Stimulated activated CD8-positive, alpha-beta memory T cell treated with anti-CD3 and anti-CD28 coated beads, Interleukin-7, amount 100 ng/mL, for 1 hour (primary cell): ENCODE data around the gene DSTYK.
"Not testable (repeated sequence)": the region's sequence is repeated elsewhere in the genome, so short reads cannot be mapped to it uniquely, and the experiment has no call there.

Experiments used
- DNase-seq, 2 donors: peaks; one replicate each; pipeline ENCODE4 v3.0.0-alpha.2; 2020; ENCODE audit warnings: low read depth in 2 of 2

DSTYK gene

DNA sequence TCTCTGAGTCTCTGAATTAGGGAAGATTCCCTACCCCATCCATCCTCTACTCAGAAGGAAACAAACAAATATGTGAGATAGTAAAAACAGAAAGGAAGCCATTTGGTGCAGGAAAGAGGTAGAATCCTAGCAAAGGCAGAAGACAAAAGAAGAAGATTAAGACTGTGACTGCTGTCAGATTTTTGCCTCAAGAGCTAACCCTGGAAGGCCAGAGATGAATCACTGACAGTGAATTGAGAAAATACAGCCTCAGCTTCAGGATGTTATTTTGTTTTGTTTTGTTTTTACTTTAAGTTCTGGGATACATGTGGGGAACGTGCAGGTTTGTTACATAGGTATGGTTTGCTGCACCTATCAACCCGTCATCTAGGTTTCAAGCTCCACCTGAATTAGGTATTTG is 31.7 kb downstream of the DSTYK start:
- no peak for DNase-seq

DNA sequence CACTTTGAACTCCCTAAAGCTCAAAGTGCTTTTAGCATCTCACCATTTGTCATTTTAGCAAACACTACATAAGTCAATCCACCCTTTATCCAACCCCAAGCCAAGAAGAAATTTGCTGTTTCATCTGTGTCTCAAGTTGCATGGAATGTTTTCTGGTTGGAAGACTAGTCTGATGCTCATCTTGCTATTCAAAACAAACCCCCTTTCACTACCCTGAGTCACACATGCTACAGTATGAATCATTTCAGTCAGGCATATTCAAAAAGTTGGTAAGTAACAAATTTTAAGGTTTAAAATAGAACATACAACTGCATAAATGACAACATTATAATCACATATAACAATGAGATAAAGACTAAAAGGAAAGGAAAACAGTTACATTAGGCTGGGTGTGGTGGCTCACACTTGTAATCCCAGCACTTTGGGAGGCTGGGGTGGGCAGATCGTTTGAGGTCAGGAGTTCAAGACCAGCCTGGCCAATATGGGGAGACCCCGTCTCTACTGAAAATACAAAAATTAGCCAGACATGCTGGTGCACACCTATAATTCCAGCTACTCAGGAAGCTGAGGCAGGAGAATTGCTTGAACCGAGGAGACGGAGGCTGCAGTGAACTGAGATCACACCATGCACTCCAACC is 38.7 kb downstream of the DSTYK start:
- no peak for DNase-seq

- no peak for DNase-seq
Measured at GRCh38 chr1:205171369-205171768, 40.1 kb downstream of the DSTYK start.

- no peak for DNase-seq
Measured at GRCh38 chr1:205170532-205171269, 40.8 kb downstream of the DSTYK start.

DNA sequence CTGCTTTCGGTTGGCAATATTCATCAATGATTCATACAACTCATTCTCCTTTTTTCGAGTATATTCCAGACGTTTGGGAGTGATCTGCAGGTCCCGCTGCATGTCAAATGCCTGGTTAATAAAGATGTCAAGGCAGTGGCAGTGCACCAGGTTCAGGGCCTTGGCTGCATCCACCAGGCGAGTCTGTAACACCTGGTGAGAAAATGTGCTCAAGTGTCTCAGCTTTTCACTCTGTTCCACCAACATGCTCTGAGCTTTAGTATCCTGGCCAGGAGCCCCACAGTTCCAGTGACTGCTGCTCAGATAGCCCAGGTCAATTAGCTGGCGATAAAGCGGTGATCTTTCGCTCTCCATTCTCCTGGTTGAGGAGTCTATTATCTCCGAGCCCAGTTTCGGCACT is 42.3 kb downstream of the DSTYK start:
- no peak for DNase-seq

GRCh38 chr1:205168291-205168690 is 43.2 kb downstream of the DSTYK start:
- no peak for DNase-seq

- DNase-seq: no peak
Measured at GRCh38 chr1:205162301-205162700, 49.2 kb downstream of the DSTYK start.

DNA sequence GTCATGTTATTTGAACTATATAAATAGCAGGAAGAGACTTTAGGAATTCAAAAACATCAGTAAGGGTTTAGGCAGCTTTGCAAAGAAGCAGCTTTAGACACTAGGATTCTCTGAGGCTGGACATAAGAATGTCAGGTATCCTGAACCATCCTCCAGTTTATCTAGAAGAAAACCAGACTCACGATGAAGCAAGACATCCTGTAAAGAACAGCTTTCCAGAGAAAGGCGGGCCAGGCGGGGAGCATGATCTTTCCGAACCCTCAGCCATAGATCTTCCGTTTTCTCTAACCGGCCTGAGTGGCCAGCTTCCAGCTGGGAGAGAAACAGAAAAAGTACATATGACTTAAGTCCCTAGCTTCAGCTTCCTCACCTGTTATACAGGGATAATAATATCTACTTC is 50.4 kb downstream of the DSTYK start:
- DNase-seq: no peak

DNA sequence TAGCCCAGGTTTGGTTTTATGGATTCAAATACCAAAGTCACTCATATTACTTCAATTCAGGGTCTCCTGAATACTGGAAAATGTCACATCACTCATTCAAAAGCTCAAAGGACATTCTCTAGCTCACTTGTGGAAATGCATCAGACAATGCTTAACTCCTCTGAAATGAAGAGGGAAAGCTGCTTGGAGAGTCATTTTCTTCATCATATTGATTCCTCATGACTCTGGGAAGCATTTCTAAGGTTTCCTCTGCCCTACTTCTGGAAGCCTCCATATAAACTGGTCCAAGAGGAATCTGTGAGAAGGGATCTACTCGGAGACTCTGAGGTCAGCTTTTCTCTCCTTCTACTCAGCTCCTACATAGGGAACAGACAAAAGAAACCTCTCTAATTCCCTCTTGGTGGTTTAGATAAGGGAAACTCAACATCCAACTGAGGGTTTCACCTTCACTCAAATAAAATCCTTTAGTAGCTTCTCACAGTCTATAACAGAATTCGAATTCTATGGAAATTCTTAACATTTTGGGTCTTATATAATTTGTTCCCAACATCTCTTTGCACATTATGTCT is 53.4 kb downstream of the DSTYK start:
- DNase-seq: no peak

DNA sequence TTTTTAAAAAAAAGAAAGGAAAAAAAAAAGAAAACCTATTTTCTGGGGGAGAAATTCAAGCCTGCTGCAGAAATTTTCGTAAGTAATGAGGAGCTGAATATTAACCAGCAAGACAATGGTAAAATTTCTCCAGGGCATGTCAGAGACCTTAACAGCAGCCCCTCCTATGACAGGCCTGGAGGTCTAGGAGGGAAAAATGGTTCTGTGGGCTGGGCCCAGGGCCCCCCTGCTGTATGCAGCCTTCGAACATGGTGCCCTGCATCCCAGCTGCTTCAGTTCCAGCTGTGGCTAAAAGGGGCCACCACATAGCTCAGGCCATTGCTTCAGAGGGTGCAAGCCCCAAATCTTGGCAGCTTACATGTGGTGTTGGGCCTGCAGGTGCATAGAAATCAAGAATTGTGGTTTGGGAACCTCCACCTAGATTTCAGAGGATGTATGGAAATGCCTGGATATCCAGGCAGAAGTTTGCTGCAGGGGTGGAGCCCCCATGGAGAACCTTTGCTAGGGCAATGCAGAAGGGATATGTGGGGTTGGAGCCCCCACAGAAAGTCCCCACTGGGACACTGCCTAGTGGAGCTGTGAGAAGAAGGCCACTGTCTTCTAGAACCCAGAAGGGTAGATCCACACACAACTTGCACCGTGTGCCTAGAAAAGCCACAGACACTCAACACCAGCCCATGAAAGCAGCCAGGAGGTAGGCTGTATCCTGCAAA is 55.7 kb downstream of the DSTYK start:
- not testable (repeated sequence) for DNase-seq

DNA sequence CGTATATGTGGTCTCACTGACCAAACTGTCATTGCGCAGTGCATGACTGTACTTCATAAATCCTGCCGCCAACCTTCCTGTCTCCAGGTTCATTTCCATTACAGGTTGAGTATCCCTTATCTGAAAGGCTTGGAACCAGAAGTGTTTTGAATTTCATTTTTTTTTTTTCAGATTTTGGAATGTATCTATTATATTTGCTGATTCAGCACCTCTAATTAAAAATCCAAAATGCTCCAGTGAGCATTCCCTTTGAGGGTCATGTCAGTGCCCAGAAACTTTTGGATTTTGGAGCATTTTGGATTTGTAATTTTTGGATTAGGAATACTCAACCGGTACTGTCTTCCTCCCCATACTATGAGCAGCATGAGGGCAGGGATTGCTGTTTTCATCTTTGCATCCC is 59.0 kb downstream of the DSTYK start:
- DNase-seq: no peak

DNA sequence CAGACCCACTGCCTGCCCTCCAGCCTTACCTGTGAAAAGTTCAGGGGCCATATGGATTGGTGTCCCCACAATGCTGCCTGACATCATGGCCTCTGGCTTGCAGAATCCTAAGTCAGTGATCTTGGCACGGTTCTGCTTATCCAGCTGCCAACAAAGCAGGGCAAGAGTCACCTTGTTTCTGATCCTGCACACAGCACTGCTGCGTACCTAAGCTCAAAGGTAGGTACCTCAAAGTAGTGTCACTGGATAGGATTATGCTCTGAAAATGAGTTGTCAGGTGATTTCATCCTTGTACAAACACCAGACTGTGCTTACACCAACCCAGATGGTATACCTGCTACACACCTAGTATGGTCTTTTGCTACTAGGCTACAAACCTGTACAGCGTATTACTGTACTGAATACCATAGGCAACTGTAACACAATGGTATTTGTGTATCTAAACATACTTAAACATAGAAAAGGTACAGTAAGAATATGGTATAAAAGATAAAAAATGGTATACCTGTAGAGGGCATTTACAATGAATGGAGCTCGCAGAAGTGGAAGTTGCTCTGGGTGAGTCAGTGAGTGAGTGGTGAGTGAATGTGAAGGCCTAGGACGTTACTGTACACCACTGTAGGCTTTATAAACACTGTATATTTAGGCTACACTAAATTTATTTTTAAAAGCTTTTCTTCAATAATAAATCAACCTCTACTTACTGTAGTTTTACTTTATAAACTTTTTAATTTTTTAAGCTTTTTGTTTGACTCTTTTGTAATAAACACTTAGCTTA is 60.7 kb downstream of the DSTYK start:
- DNase-seq: no peak

DNA sequence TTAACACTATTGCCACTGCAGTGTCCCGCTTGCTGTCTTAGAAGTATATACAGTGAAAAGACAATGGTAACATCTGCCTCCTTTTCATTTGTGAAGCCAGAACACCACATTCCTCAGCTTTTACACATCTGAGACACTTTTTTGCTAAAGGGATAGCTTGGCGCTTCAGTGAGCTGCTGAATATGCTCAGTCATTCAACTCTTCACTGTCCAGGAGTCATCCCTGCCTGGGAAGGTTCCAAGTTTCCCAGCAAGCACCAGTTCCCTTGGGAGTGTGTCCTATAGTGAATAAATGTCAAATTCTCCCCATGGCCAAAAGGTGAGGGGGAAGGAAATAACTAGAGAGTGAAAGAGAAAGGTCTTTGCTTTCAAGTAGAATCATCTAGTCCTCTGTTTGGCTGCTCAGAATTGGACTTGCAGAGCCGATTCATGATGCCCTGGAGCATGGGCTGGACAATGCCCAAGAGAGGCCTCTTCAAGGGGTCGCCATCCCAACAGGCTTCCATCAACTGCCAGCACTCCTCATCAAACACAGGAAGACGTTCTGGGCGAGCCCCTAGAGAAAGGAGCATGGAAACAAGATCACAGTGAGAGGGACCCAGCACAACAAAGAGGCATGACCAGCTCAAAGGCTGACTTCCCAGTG is 64.2 kb downstream of the DSTYK start:
- DNase-seq: no peak

- DNase-seq: no peak
Measured at GRCh38 chr1:205144751-205145150, 66.8 kb downstream of the DSTYK start.

GRCh38 chr1:205144046-205144720 is 67.3 kb downstream of the DSTYK start:
- DNase-seq: no peak

DNA sequence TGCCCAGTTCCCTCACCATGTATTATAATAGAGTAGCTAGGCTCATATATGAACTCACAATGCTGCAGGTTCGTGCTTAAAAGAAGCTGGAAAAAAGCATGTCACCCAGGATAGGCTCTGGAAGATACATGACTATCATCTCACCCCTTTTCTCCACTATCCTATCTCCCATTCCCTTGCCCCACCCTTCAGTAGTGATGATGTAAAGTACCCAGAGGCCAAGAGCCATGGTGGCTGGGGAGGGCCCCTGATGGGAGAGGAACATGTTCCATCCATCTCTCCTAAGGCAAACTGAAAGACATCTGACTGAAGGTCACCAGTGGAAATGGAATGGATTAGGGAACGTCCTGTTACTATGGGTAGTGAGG is 69.4 kb downstream of the DSTYK start:
- no peak for DNase-seq

DNA sequence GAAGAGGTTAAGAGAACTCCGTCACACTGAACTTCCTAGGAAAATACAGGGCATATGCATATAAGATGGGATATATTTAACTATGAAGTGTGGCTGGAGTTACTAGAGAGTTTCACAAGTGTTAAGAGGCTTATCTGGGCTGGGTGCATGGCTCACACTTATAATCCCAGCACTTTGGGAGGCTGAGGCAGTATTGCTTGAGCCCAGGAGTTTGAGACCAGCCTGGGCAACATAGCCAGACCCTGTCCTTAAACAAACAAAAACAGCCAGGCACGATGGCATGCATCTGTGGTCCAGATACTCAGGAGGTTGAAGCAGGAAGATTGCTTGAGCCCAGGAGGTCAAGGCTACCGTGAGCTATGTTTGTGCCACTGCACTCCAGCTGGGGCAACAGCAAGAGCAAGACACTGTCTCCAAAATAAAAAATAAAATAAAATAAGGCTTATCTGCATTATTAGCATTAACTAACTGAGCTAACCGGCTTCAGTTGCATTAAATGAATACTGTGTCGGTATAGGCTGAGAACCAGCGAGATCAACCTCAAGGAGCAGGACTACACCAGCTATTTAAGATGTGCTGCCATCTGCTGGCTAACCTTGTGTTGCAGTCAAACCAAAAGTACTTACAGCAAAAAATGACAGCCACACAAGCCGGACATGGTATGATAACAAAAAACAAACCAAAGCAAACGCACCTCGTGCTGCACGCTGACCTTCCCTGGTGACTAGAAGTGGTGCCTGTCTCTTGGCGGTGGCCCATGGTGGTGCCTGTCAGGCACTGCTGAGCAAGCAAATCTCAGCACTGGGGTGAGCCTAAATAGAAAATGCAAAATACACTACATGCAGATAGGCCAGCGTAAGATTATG is 70.0 kb downstream of the DSTYK start:
- peak; percentile 37 to 58 for DNase-seq

DNA sequence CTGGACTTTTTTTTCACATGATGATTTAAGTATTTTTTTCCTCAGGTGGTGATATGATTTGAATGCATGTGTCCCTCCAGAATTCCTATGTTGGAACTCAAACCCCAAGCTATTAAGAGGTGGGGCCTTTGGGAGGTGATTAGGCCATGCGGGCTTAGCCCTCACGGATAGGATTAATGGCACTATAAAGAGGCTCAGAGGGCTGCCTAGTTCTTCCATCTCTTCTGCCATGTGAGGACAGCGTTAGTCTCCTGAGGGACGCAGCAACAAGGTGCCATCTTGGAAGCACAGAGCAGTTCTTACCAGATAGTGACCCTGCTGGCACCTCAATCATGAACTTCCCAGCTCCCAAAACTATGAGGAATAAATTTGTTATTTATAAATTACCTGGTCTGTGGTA is 71.4 kb downstream of the DSTYK start:
- DNase-seq: no peak

GRCh38 chr1:205137901-205138300 is 73.6 kb downstream of the DSTYK start:
- DNase-seq: no peak

- no peak for DNase-seq
Measured at GRCh38 chr1:205133287-205133686, 78.2 kb downstream of the DSTYK start.
